ENCODE data around the gene EIF2B2. TPM values are rescaled to one million over a fixed set of nuclear protein-coding genes. Genes with fewer than 3 reads are reported as not detected.

The EIF2B2 gene
- total RNA-seq, 1 experiment from 2014 or later = 48.3 TPM

GRCh38 chr14:75013290-75013689 lies 10.6 kb downstream of the EIF2B2 start:
- Histone ChIP-seq H3K9me3 (ENCODE audit: control insufficient read depth, low read depth, low read length) (no peaks in the 10 kb centered on the region), H3K79me1 (ENCODE audit: insufficient read depth, low read depth, low read length, poor library complexity, severe bottlenecking) (no peaks in the 10 kb centered on the region), H2BK20ac (ENCODE audit: low read depth, low read length, poor library complexity, severe bottlenecking) (no peak overlapping the region), H2AFZ (ENCODE audit: low read length) (no peak overlapping the region), H3K23ac (ENCODE audit: insufficient read length, low read depth, low read length) (no peak overlapping the region), H3K4me2 (ENCODE audit: insufficient read depth, insufficient read length, low read length) (no peak overlapping the region), H3K9ac (ENCODE audit: extremely low read depth, insufficient read length, low read length) (no peak overlapping the region), H4K91ac (ENCODE audit: insufficient read length, low read depth, low read length) (no peak overlapping the region), H3K27me3 (ENCODE audit: insufficient read depth, low read length) (no peaks in the 10 kb centered on the region), H3K14ac (ENCODE audit: insufficient read depth, low read length) (no peak overlapping the region), H3K4ac (ENCODE audit: low read depth, low read length) (no peak overlapping the region), H2BK15ac (ENCODE audit: low read depth, low read length) (no peak overlapping the region), H3K79me2 (ENCODE audit: insufficient read depth, low read length) (no peaks in the 10 kb centered on the region), H2BK12ac (ENCODE audit: insufficient read length, low read depth, low read length) (no peak overlapping the region), H2BK5ac (ENCODE audit: insufficient read length, low read length) (no peak overlapping the region), H4K20me1 (ENCODE audit: control insufficient read depth, insufficient read depth, insufficient read length) (no peaks in the 10 kb centered on the region), H3K4me1 (ENCODE audit: insufficient read depth, low read length) (no peaks in the 10 kb centered on the region), H4K8ac (replicated peaks; ENCODE audit: insufficient read length, low read depth, low read length) (no peak overlapping the region), H4K5ac (ENCODE audit: insufficient read length, low read depth, low read length) (no peak overlapping the region), H3K27ac (ENCODE audit: insufficient read length, low read depth, low read length) (no peak overlapping the region), H3K56ac (ENCODE audit: insufficient read length, low read depth, low read length) (no peak overlapping the region), H2AK5ac (ENCODE audit: insufficient read length, low read length) (no peak overlapping the region), H3K18ac (ENCODE audit: insufficient read length, low read depth, low read length) (no peak overlapping the region), H3K23me2 (ENCODE audit: insufficient read length, low read depth, low read length, poor library complexity, severe bottlenecking) (no peaks in the 10 kb centered on the region), H3T11ph (ENCODE audit: low read length) (no peak overlapping the region), H2BK120ac (ENCODE audit: low read depth, low read length, poor library complexity, severe bottlenecking) (no peak overlapping the region)
- no peaks in the 10 kb centered on the region for H3K27me3 Mint-ChIP-seq (ENCODE audit: low read depth)
- peaks cover 9 to 48% (median 31%) of the 10 kb centered on the region in 3 experiments; a peak in 5 of 7 replicates for H3K36me3 Mint-ChIP-seq (ENCODE audit: insufficient read depth in 1 of 3, low read depth in 3 of 3)
- no peaks in the 10 kb centered on the region for H3K9me3 Mint-ChIP-seq
- H3K4me1 Mint-ChIP-seq = no peaks in the 10 kb centered on the region
- TF ChIP-seq, protein P1, sequence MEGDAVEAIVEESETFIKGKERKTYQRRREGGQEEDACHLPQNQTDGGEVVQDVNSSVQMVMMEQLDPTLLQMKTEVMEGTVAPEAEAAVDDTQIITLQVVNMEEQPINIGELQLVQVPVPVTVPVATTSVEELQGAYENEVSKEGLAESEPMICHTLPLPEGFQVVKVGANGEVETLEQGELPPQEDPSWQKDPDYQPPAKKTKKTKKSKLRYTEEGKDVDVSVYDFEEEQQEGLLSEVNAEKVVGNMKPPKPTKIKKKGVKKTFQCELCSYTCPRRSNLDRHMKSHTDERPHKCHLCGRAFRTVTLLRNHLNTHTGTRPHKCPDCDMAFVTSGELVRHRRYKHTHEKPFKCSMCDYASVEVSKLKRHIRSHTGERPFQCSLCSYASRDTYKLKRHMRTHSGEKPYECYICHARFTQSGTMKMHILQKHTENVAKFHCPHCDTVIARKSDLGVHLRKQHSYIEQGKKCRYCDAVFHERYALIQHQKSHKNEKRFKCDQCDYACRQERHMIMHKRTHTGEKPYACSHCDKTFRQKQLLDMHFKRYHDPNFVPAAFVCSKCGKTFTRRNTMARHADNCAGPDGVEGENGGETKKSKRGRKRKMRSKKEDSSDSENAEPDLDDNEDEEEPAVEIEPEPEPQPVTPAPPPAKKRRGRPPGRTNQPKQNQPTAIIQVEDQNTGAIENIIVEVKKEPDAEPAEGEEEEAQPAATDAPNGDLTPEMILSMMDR (conservative IDR thresholded peaks at IDR 0.05) = no peak
- H3K4me3 Mint-ChIP-seq = no peak overlapping the region
- DNase-seq = no peak
- no peak overlapping the region for H3K27ac Mint-ChIP-seq
- no CpG with 5 or more reads among the region's 6 CpGs for WGBS (ENCODE audit: extremely low coverage, insufficient read length, low lambda C conversion rate)

Measured in H9 (cell line).